SIG-M5 (cell line): ENCODE data around the gene NFASC.

Experiments
- DNase-seq: peaks from one replicate; lab custom pipeline; 2025; lab: John Stamatoyannopoulos, UW

NFASC gene

DNA sequence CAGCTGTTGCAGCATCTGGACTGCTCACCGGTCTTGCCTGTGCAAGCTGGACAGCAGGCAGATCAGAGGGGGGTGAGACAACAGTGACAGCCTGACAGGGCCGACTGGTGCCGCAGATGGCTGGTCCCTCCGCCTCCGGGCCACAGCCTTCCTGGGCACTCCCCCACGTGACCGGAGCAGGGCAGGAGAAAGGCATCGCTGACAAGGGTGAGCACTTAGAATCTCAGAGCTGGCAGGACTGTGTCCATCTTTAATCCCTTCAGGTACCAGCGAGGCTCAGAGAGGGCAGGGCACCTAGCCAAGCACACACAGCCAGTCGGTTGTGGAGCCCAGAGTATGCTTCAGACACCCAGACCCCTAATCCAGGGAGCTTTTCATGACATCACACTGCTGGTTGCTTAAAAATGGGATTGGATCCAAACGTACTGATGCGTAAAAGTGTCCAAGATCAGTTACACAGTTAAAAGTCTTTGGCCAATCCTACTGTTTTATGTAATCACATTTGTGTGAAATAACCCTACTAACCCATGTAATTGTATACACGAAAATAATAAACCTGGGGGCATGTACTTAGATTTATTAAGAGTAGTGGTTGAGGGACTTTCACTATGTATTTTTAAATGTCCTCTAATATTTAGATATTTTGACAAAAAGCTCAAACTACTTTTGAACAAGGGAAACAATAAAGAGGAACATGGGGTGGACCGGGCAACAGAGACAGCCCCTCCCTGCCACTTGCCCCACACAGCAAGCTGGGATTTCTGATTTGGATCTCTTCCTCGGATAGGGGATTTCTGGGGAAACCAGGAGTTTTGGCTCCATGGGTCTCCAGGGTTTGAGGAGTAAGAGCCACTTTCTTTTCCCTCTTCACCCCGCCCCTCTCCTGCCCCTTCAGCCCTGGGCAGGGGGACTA lies 171.6 kb downstream of the NFASC start:
- no peak for DNase-seq

GRCh38 chr1:205042911-205043806 lies 172.5 kb downstream of the NFASC start, which contains the start of gene CNTN2:
Gene CNTN2, plus strand, starts transcription at chr1:205043212. Its CDS starts 9,974 bp downstream, at chr1:205053186.
- DNase-seq = no peak

DNA sequence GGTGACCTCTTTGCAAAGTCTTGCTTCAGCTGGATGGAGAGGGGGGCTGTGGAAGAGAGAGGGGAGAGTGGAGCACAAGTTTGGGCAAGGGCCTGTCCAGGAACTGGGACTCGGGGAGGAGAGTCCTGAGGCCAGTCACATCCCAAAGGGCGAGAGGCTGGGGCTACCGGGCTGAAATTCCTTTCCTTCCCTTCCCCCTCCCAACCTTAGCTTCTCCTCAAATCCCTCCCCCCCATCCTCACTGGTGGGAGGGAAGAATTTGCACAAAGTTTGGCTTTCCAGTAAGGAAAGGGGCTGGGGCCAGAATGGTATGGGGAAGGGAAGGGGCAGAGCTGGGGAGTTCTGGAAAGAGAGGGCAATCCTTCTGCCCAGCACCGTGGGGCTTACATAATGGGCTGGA lies 173.2 kb downstream of the NFASC start:
- DNase-seq = no peak

GRCh38 chr1:205044741-205045140 lies 174.1 kb downstream of the NFASC start:
- no peak for DNase-seq

GRCh38 chr1:205045146-205045545 lies 174.5 kb downstream of the NFASC start:
- no peak for DNase-seq

- no peak for DNase-seq
These were observed 176.2 kb downstream of the NFASC start for GRCh38 chr1:205046870-205047269.

- no peak for DNase-seq
These were observed 177.1 kb downstream of the NFASC start for GRCh38 chr1:205047764-205048231.

DNA sequence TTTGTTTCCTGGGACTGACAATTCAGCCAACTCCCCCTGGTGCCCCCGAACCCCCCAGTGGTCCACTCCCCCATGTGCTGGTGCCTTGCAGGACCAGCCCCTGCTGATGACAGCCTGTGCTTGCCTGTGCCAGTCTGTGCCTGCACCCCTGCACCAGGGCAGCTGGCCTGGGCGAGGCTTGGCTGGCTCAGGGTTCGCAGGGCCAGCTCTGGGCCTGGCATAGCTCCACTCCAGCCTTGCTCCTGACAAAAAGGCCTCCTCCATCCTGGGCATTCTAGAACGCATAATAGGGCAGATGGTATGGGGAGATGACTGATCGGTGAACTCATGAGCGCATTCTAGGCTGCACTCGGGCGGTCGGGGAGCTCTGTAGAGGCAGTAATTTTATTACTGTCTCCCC lies 177.7 kb downstream of the NFASC start:
- DNase-seq = no peak

GRCh38 chr1:205049479-205049878 lies 178.8 kb downstream of the NFASC start:
- no peak for DNase-seq

- DNase-seq = no peak
These were observed 182.0 kb downstream of the NFASC start for GRCh38 chr1:205052690-205053089.

DNA sequence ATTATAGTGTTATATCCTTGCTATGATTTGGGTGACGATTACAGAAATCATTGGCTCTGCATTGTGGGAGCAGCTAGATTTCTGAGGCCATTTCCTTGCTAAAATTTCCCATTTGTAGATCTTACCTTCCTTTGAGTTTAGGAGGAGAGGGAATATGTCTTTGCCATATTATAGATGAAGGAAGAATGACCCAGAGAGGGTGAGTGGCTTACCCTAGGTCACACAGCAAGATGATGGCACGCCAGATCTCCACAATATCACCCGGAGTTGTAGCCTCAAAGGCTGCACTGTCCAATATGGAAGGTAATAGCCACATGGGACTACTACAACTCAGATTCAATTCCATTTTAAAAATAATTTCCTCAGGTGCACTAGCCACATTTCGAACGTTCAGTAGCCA lies 182.6 kb downstream of the NFASC start:
- no peak for DNase-seq

GRCh38 chr1:205054013-205054412 lies 183.4 kb downstream of the NFASC start:
- no peak for DNase-seq

- DNase-seq = no peak
These were observed 185.5 kb downstream of the NFASC start for GRCh38 chr1:205056188-205056611.

- DNase-seq = no peak
These were observed 186.4 kb downstream of the NFASC start for GRCh38 chr1:205056956-205057568.

- DNase-seq = no peak
These were observed 187.3 kb downstream of the NFASC start for GRCh38 chr1:205057808-205058575.

- no peak for DNase-seq
These were observed 188.2 kb downstream of the NFASC start for GRCh38 chr1:205058853-205059252.

DNA sequence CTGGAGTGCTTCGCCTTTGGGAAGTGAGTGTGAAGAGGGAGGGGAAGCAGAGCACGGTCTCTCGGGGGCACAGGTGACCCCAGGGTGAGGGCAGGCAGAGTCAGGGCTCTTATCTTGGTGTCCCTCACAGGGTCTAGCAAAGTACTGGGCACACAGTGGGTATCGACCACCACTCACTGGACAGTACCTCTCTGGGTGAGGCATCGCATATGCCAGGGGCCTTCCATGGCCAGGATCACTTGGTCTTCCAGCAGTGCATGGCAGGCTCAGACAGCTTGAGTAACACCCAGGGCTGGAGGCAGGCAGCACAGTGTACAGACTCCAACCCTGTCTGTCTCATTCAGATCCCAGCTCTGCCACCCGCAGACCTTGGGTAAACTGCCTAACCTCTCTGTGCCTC lies 189.0 kb downstream of the NFASC start:
- DNase-seq = no peak

DNA sequence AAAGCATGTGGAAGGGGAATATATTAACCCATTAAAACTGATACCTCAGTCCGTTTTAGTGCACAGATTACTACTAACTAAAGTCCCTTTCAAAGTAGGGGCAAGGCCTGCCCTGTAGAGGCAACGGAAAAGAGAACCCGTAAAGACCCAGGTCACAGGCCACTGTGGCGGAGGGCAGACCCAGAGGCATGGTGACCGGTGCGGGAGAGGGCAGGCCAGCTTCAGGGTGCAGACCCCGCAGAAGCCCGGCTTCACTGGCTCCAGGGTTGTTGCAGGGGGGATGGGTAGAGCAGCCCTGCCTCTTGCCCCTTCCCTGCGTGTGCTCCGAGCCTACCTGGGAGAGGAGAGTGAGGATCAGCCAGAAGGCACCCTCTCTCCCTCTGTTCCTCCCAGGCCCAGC lies 190.1 kb downstream of the NFASC start:
- DNase-seq = no peak

DNA sequence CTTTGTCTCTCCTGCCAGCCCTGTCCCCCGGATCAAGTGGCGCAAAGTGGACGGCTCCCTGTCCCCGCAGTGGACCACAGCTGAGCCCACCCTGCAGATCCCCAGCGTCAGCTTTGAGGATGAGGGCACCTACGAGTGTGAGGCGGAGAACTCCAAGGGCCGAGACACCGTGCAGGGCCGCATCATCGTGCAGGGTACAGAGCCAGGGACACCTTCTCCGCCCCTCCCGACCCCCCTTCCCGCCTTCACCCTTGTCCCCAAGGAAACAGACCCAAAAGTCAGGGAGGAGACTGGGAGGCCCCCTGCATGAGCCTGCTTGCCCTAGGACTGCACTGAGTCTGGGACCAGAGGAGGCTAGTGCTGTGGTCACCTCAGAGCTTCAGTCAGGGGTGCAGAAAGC lies 190.6 kb downstream of the NFASC start:
- DNase-seq = no peak

DNA sequence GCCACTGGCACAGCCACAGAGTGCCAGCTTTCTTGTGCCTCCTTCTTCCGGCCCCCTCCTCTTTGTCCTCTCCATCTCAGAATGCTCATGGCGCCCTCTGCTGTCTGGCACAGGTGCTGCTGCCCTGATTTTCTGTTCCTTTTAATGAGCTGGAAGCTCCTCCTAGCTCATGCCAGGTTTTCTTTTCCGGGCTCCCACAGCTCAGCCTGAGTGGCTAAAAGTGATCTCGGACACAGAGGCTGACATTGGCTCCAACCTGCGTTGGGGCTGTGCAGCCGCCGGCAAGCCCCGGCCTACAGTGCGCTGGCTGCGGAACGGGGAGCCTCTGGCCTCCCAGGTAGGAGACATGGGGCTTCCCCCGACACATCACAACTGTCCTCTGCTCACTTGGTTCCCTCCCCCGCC lies 191.0 kb downstream of the NFASC start:
- DNase-seq = no peak

GRCh38 chr1:205062319-205062718 lies 191.7 kb downstream of the NFASC start:
- DNase-seq = no peak
